BLaER1 (cell line): ENCODE data around the gene MYLIP.

Source experiments
- H3K27ac ChIP-seq: shearing (Covaris generic); formaldehyde crosslinking; 2 replicates; pipeline ENCODE4 v1.8.1; 2022
- H3K27me3 ChIP-seq: shearing (Covaris generic); formaldehyde crosslinking; 2 replicates; pipeline ENCODE4 v1.8.1; 2022
- H3K36me3 ChIP-seq: shearing (Covaris generic); formaldehyde crosslinking; 2 replicates; pipeline ENCODE4 v1.8.1; 2022
- H3K4me1 ChIP-seq: shearing (Covaris generic); formaldehyde crosslinking; 2 replicates; pipeline ENCODE4 v1.8.1; 2022
- H3K4me2 ChIP-seq: shearing (Covaris generic); formaldehyde crosslinking; 2 replicates; pipeline ENCODE4 v1.8.1; 2022
- H3K4me3 ChIP-seq: shearing (Covaris generic); formaldehyde crosslinking; 2 replicates; pipeline ENCODE4 v1.8.1; 2022
- H3K9ac ChIP-seq: shearing (Covaris generic); formaldehyde crosslinking; 2 replicates; pipeline ENCODE4 v1.8.1; 2022
- H3K9me3 ChIP-seq: shearing (Covaris generic); formaldehyde crosslinking; 2 replicates; pipeline ENCODE4 v1.8.1; 2022
- H4K20me1 ChIP-seq: shearing (Covaris generic); formaldehyde crosslinking; 2 replicates; pipeline ENCODE4 v1.8.1; 2022
- Cebpa-rat ChIP-seq: shearing (Covaris generic); IDR thresholded peaks from 2 replicates; pipeline ENCODE4 v1.8.1; 2022

The MYLIP gene

DNA sequence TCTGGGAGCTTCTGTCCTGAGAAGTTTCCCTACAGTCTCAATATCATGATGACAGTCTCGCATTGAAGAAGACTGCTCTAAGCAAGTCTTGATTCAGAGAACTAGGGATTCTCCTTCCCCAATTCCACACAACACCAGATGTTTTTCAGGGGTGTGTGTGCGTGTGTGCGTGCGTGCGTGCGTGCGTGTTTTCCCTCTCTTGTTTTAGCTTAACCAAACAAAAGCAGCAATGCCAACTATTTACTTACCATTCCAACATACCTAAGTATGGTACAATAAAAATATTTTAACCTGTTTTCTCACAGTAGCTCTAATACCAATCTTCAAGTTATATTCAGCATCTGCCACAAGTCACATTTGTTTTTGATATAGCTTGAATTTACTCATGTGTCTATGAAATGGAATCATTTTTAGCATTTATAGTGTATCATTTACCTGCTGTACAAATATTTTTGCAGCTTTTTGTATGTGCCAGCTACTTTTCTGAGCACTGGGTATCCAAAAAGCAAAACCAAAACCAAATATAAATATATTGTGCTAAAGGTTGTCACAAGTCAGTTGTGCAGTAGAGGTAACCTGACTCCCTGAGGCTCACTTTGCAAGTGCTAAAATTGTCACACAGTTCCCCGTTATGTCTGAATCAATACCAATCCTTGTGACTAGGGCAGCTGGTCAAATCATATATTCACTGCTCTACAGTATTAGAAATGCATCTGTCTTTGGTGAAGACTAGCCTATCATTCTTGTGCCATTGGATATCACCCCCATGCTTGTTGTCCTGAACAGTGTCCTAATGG lies 21.7 kb upstream of the MYLIP start:
- no peak for TF ChIP-seq Cebpa-rat
- H4K20me1 ChIP-seq, result no peaks in the 10 kb centered on the region
- no peak overlapping the region for H3K4me2 ChIP-seq
- H3K27ac ChIP-seq, result no peak overlapping the region
- H3K9me3 ChIP-seq, result no peaks in the 10 kb centered on the region
- no peaks in the 10 kb centered on the region for H3K27me3 ChIP-seq
- H3K9ac ChIP-seq, result no peak overlapping the region
- H3K4me1 ChIP-seq, result peaks cover 12% of the 10 kb centered on the region
- H3K4me3 ChIP-seq, result no peak overlapping the region
- no peaks in the 10 kb centered on the region for H3K36me3 ChIP-seq

DNA sequence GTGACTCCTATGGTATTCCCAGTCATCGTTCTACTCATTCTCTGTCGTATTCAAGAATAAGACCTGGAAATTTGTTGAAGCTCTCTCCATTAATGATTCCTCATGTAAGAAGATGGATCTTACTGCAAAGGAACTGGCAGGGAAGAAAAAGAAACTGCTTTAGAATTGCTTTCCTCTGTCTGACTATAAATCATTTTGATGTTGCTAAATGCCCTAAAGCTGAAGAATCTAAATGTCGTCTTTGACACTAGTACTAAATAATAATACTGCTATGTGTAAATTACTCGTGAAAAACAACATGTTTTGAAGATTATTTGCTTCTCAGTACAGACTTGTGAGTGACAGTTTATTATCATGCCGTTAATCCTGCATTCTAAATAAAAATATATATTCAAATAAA lies 20.5 kb upstream of the MYLIP start:
- H3K27ac ChIP-seq, result no peak overlapping the region
- no peak overlapping the region for H3K4me3 ChIP-seq
- no peak for TF ChIP-seq Cebpa-rat
- no peak overlapping the region for H3K9ac ChIP-seq
- H3K4me2 ChIP-seq, result no peak overlapping the region
- no peaks in the 10 kb centered on the region for H3K36me3 ChIP-seq
- H3K9me3 ChIP-seq, result no peaks in the 10 kb centered on the region
- no peaks in the 10 kb centered on the region for H4K20me1 ChIP-seq
- no peaks in the 10 kb centered on the region for H3K27me3 ChIP-seq
- peaks cover 12% of the 10 kb centered on the region for H3K4me1 ChIP-seq

DNA sequence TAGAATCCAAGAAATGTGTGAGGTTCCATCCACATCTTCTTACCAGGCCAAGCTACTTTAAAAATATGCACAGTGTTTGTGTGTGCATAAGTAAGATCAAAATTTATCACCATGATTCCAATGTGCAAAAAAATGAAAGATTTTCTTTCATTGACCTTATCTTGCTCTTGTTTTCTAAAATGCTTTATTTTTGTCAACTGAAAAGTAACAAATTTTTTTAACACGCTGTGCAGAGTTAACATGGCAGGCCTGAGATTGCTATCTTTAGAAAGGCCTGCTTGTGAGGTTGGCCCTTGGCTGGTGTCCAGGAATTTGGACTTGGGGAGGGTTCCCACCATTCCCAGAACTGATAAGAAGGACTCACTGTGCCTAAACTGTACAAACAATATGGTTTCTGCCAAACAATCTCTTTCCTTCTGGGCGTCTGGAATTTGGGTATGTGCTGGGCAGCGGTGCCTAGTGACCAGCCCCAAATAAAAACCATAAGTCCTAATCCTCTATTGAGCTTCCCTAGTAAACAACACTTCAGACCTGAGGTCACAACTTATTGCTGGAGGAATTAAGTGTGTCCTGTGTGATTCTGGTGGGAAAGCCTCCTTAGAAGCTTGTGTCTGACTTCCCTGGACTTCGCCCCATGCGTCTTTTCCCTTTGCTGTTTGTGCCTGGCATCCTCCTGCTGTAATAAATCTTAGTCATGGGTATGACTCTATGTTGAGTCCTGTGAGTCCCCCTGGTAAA lies 19.8 kb upstream of the MYLIP start:
- Histone ChIP-seq H3K36me3 (no peaks in the 10 kb centered on the region), H3K4me3 (no peak overlapping the region), H3K4me1 (peaks cover 11% of the 10 kb centered on the region), H3K9me3 (no peaks in the 10 kb centered on the region), H3K4me2 (no peak overlapping the region), H4K20me1 (no peaks in the 10 kb centered on the region), H3K9ac (no peak overlapping the region), H3K27ac (no peak overlapping the region), H3K27me3 (no peaks in the 10 kb centered on the region)
- no peak for TF ChIP-seq Cebpa-rat

DNA sequence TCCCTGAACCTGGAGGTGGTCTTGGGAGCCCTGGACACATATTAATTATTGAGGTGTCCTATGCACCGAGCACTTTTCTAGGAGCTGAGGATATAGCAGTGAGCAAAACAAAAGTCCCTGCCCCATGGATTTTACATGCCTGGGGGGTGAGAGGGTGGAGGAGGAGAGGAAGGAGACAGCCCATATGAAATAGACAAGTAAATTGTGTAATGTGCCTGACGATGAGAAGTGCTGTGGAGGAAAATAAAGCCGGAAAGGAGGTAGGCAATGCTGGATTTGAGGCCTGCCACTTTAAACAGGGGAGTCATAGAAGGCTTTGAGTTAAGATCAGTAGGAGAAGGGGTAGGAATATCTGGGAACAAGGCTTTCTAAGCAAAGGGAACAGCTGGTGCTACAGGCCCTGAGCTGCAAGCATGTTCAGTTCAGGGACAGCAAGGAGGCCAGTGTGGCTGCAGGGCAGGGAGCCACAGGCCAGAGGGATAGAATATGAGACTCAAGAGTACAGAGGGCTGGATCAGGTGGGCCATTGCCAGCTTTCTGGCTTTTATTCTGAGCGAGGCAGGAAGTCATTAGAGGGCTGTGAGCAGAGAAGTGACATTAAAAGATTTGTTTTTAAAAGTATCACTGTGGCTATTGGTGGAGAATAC lies 19.1 kb upstream of the MYLIP start:
- H3K4me1 ChIP-seq, result peaks cover 5% of the 10 kb centered on the region
- H3K27ac ChIP-seq, result no peak overlapping the region
- H3K27me3 ChIP-seq, result no peaks in the 10 kb centered on the region
- no peak overlapping the region for H3K4me2 ChIP-seq
- H3K9ac ChIP-seq, result no peak overlapping the region
- no peak for TF ChIP-seq Cebpa-rat
- H3K36me3 ChIP-seq, result no peaks in the 10 kb centered on the region
- H4K20me1 ChIP-seq, result no peaks in the 10 kb centered on the region
- H3K9me3 ChIP-seq, result no peaks in the 10 kb centered on the region
- H3K4me3 ChIP-seq, result no peak overlapping the region

DNA sequence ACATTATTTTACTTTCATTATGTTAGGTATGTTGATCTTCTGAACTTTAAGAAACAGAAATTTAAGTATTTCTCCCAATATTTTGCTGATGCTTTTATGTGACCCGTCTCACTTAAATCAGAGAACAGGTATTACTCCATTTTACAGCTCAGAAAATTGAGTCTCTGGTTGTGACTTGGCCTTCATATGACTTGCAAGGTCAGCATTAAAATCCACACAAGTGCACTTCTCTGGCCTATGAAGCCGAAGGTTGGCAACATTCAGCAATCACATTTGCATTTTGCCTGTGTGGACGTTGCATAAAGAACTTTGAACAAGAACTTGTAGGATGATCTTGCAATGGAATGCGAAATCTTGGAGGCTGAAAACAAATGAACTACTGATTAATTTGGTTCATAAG lies 10.1 kb upstream of the MYLIP start:
- H3K4me3 ChIP-seq, result no peak overlapping the region

DNA sequence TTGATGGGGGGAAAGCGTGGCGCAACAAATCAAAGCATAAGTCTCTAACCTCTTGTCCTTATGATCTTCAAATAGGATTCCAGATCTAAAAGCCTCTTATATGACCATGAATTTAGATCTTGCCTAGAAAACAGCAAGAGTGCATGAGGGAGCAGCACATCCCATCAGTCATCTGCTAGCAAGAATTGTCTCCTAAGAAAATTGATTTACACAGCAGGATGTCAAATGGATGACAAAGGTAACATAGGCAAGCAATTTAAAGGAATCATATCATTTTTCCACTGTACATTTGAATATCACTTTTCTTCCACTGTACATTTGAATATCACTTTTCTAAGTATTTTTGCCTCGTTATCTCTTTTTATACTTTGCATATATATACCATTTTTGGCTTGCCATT lies 7.5 kb upstream of the MYLIP start:
- Histone ChIP-seq H4K20me1 (no peaks in the 10 kb centered on the region), H3K9ac (no peak overlapping the region), H3K27ac (no peak overlapping the region), H3K4me2 (no peak overlapping the region), H3K4me3 (no peak overlapping the region), H3K36me3 (no peaks in the 10 kb centered on the region), H3K9me3 (no peaks in the 10 kb centered on the region), H3K27me3 (no peaks in the 10 kb centered on the region), H3K4me1 (no peaks in the 10 kb centered on the region)
- TF ChIP-seq Cebpa-rat, result no peak

More for the DNA sequence above, 10.1 kb upstream of the MYLIP start:
- Histone ChIP-seq H4K20me1 (no peaks in the 10 kb centered on the region), H3K27ac (no peak overlapping the region), H3K27me3 (no peaks in the 10 kb centered on the region), H3K4me1 (no peaks in the 10 kb centered on the region), H3K9me3 (no peaks in the 10 kb centered on the region), H3K9ac (no peak overlapping the region), H3K36me3 (no peaks in the 10 kb centered on the region), H3K4me2 (no peak overlapping the region)
- no peak for TF ChIP-seq Cebpa-rat

DNA sequence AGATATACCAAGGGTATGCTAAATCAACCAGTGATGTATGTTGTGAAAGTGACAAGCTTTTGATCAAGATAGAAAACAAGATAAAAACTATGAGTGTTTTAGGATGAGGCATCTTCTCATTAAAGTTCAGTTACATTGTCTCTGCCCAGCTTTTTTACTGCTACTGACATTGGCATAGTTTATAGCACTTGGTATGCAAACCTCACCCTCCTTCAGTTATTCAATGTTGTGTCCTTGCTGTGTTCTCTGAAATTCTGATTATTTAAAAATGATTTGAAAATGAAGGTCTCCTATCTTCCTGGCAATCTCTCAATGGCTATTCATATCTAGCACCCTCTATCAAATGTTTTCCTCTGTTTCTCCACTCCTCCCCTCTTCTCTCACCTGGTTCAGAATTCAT lies 6.7 kb upstream of the MYLIP start:
- no peaks in the 10 kb centered on the region for H3K27me3 ChIP-seq
- no peak overlapping the region for H3K9ac ChIP-seq
- H3K9me3 ChIP-seq, result no peaks in the 10 kb centered on the region
- no peak overlapping the region for H3K4me2 ChIP-seq
- H4K20me1 ChIP-seq, result no peaks in the 10 kb centered on the region
- no peak overlapping the region for H3K4me3 ChIP-seq
- H3K27ac ChIP-seq, result no peak overlapping the region
- no peaks in the 10 kb centered on the region for H3K36me3 ChIP-seq
- no peaks in the 10 kb centered on the region for H3K4me1 ChIP-seq
- no peak for TF ChIP-seq Cebpa-rat

DNA sequence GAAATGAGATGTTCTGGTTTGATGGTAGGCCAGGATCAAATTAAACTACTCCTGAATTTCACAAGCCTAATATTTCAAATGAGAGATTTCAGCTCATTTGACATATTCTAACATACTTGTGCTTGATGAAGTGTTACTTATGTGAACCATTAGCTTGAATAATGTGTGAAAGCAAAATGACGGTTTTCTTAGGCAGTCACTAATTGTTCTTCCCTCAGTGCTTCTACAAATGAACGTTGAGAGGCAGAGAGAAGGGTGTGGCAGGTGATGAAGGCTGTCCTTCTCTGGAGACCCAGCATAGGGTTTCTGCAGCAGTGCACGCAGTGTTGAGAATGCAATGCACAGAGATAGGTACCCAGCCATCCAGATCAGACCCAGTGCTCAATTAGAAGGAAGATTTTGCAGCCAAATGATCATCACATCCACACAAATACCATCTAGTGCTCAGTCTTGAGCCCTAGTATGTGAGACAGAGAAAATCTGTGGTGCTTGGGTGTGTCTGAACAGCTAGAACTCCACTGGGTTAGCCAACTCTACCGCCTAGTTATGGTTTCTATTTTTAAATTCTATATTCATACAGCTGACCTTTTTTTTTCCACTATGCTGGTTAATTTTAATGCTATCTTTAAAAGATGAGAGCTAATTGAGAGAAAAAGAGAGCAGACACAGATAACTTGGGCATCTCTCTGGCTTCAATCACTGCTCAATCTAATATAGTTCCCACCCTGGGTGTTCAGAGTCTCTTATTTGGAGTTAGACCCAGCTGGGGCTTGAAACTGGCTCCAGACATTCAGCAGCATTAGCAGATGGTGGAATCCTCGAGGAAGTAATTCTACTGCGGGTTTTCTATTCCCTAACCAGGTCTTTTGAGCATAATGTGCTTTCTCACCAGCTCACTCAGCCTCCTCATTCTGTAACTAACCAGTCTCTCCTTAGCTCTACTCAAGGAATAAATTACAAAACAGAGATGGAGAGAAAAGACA lies 4.4 kb upstream of the MYLIP start:
- Histone ChIP-seq H3K4me2 (no peak overlapping the region), H3K36me3 (no peaks in the 10 kb centered on the region), H3K4me1 (peaks cover 5% of the 10 kb centered on the region; the same call in 1 of the 2 replicates), H3K9me3 (no peaks in the 10 kb centered on the region), H3K9ac (no peak overlapping the region), H3K4me3 (no peak overlapping the region), H3K27me3 (no peaks in the 10 kb centered on the region), H4K20me1 (peaks cover 5% of the 10 kb centered on the region), H3K27ac (no peak overlapping the region)
- TF ChIP-seq Cebpa-rat, result no peak

DNA sequence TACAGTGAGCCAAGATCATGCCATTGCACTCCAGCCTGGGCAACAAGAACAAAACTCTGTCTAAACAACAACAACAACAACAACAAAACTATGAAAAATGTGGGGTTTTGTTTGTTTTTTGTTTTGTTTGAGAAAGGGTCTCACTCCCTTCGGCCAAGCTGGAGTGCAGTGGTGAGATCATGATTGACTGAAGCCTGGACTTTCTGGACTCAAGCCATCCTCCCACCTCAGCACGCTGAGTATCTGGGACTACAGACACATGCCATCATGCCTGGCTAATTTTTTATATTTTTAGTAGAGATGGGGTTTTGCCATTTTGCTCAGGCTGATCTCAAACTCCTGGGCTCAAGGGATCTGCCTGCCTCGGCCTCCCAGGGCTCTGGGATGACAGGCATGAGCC lies 2.8 kb upstream of the MYLIP start:
- Histone ChIP-seq H3K4me3 (no peak overlapping the region), H3K4me2 (no peak overlapping the region), H3K27me3 (no peaks in the 10 kb centered on the region), H3K9ac (no peak overlapping the region), H3K9me3 (no peaks in the 10 kb centered on the region), H3K27ac (no peak overlapping the region), H3K4me1 (peaks cover 5% of the 10 kb centered on the region; the same call in 1 of the 2 replicates), H4K20me1 (peaks cover 19% of the 10 kb centered on the region), H3K36me3 (no peaks in the 10 kb centered on the region)
- no peak for TF ChIP-seq Cebpa-rat
